Hepatocyte (in vitro differentiated cells): Measurements from ENCODE around the gene RASA3.

ENCODE experiments used
- EZH2 ChIP-seq: fragments of 200-600 bp; sonication (generic); IDR thresholded peaks from 2 replicates; pipeline ENCODE4 v1.6.1; 2016; ENCODE audit warnings: antibody characterized with exemption, mild to moderate bottlenecking, borderline replicate concordance
- TF ChIP-seq, protein P1 (sequence below): fragments of 200-600 bp; sonication (generic); IDR thresholded peaks from 2 replicates; pipeline ENCODE4 v1.5.1; 2016; ENCODE audit warnings: antibody characterized with exemption, mild to moderate bottlenecking; ENCODE audit not compliant: poor library complexity

DNA sequence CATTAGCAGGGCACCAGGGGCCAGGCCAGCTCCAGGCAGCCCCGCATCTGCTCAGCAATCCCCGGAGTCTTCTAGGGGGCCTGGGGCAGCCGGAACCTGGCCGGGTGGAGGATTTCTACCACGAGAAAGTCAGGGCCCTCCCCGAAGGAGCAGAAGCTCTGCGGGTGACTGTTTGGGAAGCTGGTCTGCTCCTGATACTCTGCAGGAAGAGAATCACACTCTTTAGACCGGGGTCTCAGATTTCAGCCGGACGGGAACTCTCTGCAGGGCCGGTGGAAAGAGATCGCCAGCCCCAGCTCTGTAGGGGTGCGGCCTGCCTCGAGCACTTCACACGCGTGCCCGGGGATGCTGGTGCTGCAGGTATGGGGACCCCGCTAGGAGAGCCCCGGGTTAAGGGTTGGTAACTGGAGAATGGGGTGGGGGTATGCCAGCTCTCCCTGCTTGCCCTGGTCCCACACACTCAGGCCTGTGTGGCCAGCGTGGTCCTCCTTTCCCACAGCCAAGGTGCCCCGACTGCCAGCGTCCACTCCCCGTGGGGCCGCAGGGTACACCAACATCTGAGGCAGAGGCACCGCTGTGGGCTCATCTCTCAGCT, 20.1 kb downstream of the RASA3 start:
- TF ChIP-seq, protein P1, sequence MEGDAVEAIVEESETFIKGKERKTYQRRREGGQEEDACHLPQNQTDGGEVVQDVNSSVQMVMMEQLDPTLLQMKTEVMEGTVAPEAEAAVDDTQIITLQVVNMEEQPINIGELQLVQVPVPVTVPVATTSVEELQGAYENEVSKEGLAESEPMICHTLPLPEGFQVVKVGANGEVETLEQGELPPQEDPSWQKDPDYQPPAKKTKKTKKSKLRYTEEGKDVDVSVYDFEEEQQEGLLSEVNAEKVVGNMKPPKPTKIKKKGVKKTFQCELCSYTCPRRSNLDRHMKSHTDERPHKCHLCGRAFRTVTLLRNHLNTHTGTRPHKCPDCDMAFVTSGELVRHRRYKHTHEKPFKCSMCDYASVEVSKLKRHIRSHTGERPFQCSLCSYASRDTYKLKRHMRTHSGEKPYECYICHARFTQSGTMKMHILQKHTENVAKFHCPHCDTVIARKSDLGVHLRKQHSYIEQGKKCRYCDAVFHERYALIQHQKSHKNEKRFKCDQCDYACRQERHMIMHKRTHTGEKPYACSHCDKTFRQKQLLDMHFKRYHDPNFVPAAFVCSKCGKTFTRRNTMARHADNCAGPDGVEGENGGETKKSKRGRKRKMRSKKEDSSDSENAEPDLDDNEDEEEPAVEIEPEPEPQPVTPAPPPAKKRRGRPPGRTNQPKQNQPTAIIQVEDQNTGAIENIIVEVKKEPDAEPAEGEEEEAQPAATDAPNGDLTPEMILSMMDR, result no peak
- TF ChIP-seq EZH2, result no peak
